Renal cortical epithelial cell (primary cell): ENCODE data around the gene MYH16. TPM values are rescaled to one million over a fixed set of nuclear protein-coding genes. Genes with fewer than 3 reads are reported as not detected.
"Not testable (repeated sequence)": the region's sequence is repeated elsewhere in the genome, so short reads cannot be mapped to it uniquely, and the experiment has no call there.

ENCODE experiments used
- DNase-seq: peaks from one replicate; pipeline ENCODE4 v3.0.0-alpha.2; 2011; ENCODE audit warnings: low read depth
- total RNA-seq: library from RNA; depleted of rRNA; stranded (reverse); fragments of >200 nt; gene quantifications from 2 replicates; pipeline ENCODE4 v1.2.3, GENCODE V29; 2014

The MYH16 gene
- total RNA-seq, 1 donor from 2014 or later = 0.05 TPM

DNA sequence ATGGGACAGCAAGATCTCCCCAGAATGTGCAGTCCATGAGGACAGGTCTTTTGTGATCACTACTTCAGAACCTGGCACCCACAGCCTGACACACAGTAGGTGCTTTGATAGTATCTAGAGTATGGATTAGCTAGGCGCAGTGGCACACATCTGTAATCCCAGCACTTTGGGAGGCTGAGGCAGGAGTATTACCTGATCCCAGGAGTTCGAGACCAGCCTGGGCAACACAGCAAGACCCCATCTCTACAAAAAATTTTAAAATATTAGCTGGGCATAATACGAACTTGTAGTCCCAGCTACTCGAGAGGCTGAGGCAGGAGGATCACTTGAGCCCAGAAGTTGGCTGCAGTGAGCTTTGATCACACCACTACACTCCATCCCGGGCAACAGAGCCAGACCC, 79.6 kb downstream of the MYH16 start:
- no peak for DNase-seq

DNA sequence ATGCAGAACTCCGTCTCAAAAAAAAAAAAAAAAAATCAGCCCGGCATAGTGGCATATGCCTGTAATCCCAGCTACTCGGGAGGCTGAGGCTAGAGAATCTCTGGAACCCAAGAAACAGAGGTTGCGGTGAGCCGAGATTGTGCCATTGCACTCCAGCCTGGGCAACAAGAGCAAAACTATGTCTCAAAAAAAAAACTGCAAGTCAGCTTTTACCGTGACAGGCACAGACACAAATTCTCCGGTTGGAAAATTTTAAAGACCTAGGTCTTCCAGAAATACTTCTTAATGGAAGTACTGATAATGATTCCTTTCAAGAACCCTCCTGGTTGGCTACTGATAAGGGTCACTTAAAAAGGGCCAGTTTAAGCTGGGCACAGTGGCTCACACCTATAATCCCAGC, 82.5 kb downstream of the MYH16 start:
- no peak for DNase-seq

DNA sequence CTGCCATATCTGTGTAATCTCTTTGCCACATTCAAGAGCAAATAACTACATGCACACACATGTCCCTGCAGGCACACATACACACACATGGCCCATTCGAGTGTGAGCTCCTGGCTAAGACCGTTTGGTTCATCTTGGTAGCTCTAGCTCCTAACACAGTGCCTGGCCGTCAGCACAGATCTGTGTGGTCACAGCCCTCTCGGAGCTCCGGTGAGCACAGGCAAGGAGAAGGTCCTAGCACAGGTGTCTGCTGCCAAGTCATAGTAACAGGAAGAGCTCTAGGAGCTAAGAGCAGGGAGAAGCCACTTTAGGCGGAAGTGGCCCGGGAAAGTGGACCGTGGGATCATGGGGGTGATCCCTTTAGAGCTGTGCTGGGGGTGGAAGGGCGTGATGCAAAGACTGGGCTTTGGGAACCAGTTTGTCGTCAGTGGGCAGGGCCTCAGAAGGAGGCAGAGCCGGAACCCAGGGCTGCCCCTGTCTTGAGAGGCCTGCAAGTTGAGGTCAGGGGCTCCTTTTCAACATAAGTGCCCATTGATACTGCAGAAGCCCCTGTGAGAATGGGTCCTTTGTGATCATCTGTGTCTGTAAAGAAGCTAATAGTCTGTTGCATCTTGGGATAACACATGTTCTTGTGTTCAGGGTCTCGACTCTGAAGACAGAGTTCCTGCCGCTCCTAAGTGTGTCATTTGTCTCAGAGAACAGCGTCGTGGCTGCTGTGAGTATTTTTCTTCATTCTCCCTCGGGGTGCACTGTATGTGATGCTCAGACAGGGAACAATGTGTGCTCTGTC, 85.3 kb downstream of the MYH16 start:
- no peak for DNase-seq

DNA sequence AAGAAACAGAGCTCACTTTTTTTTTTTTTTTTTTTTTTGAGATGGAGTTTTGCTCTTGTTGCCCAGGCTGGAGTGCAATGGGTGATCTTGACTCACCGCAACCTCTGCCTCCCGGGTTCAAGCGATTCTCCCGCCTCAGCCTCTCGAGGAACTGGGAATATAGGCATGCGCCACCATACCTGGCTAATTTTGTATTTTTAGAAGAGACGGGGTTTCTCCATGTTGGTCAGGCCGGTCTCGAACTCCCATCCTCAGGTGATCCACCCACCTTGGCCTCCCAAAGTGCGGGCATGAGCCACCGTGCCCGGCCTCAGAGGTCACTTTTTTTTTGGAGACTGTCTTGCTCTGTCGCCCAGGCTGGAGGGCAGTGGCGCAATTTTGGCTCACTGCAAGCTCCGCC, 85.9 kb downstream of the MYH16 start:
- not testable (repeated sequence) for DNase-seq

DNA sequence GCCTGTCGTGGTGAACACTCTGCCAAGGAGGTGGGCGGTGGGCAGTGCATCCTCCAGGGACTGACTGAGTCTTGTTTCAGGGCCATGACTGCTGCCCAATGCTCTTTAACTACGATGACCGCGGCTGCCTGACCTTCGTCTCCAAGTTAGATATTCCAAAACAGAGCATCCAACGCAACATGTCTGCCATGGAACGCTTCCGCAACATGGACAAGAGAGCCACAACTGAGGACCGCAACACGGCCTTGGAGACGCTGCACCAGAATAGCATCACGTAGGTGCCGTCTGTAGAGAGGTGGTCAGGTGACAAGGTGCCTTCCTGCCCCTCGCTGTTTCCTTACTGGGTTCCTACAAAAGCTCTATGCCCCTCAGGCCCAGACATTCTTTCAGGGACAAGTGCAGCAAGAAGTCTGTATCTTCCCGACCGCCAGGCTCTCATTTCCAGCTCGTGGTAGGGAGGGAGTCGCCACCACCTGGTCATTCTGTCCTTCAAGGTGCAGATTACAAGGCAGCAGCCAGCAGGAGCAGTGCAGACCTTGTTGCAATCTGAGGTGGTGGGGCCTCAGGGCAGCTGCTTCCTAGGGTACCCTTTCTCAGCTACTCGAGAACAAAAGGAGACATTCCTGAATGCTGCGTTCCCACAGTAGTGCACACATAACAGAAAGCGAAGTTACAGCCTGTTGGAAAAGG, 87.0 kb downstream of the MYH16 start:
- DNase-seq = no peak

Other genes starting within 250 kb of the MYH16 start
- 40.6 and 51.2 TPM in 2 replicates for gene SMURF1, start 128.7 kb upstream of the MYH16 start, total RNA-seq
- gene KPNA7, start 64.7 kb upstream of the MYH16 start, total RNA-seq = not detected in 2 replicates
- gene ARPC1A, start 53.1 kb downstream of the MYH16 start, total RNA-seq = 101 and 169 TPM in 2 replicates
- 565 and 690 TPM in 2 replicates for gene ARPC1B, start 101.9 kb downstream of the MYH16 start, total RNA-seq
- gene PDAP1, start 135.8 kb downstream of the MYH16 start, total RNA-seq = 77.4 and 89.1 TPM in 2 replicates
- gene BUD31, start 136.1 kb downstream of the MYH16 start, total RNA-seq = 77.7 and 128 TPM in 2 replicates
- gene PTCD1, start 166.0 kb downstream of the MYH16 start, total RNA-seq = 6.7 and 8.7 TPM in 2 replicates
- gene CPSF4, start 166.1 kb downstream of the MYH16 start, total RNA-seq = 21.6 and 22.2 TPM in 2 replicates
- 510 and 1,187 TPM in 2 replicates for gene ATP5MF, start 193.3 kb downstream of the MYH16 start, total RNA-seq
- gene ZNF789, start 200.1 kb downstream of the MYH16 start, total RNA-seq = 3.0 and 8.8 TPM in 2 replicates
- 28.4 and 36.8 TPM in 2 replicates for gene ZNF394, start 227.4 kb downstream of the MYH16 start, total RNA-seq
- 10.1 and 19.8 TPM in 2 replicates for gene ZKSCAN5, start 231.8 kb downstream of the MYH16 start, total RNA-seq